ENCODE results near the gene FUT6.

Gene FUT6

GRCh38 chr19:5829567-5830310 lies 9.8 kb downstream of the FUT6 start:
- TF ChIP-seq, protein P1, sequence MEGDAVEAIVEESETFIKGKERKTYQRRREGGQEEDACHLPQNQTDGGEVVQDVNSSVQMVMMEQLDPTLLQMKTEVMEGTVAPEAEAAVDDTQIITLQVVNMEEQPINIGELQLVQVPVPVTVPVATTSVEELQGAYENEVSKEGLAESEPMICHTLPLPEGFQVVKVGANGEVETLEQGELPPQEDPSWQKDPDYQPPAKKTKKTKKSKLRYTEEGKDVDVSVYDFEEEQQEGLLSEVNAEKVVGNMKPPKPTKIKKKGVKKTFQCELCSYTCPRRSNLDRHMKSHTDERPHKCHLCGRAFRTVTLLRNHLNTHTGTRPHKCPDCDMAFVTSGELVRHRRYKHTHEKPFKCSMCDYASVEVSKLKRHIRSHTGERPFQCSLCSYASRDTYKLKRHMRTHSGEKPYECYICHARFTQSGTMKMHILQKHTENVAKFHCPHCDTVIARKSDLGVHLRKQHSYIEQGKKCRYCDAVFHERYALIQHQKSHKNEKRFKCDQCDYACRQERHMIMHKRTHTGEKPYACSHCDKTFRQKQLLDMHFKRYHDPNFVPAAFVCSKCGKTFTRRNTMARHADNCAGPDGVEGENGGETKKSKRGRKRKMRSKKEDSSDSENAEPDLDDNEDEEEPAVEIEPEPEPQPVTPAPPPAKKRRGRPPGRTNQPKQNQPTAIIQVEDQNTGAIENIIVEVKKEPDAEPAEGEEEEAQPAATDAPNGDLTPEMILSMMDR (IDR thresholded peaks at IDR 0.05) = no peak
- Histone ChIP-seq H3K27me3 (peaks cover 32% of the 10 kb centered on the region), H3K36me3 (no peaks in the 10 kb centered on the region), H3K4me1 (ENCODE audit: control insufficient read depth in 1 of 2, insufficient read depth in 1 of 2, low read depth in 1 of 2, low read length in 1 of 2) (peaks cover 21 to 23% of the 10 kb centered on the region in 2 experiments), H3K9me3 (no peaks in the 10 kb centered on the region), H3K27ac (no peak overlapping the region), H3K4me3 (ENCODE audit: low read depth in 1 of 2, low read length in 1 of 2) (no peak overlapping the region)

- TF ChIP-seq, protein P1 (IDR thresholded peaks at IDR 0.05) = no peak
- Histone ChIP-seq H3K4me3 (ENCODE audit: low read depth in 1 of 2, low read length in 1 of 2) (peak overlapping the region; percentile 73 to 83), H3K9me3 (no peaks in the 10 kb centered on the region), H3K27me3 (peaks cover 32% of the 10 kb centered on the region), H3K4me1 (ENCODE audit: control insufficient read depth in 1 of 2, insufficient read depth in 1 of 2, low read depth in 1 of 2, low read length in 1 of 2) (peaks cover 21 to 23% of the 10 kb centered on the region in 2 experiments), H3K27ac (peak overlapping the region; percentile 83), H3K36me3 (no peaks in the 10 kb centered on the region)
These were observed 10.6 kb downstream of the FUT6 start for GRCh38 chr19:5828661-5829566.

DNA sequence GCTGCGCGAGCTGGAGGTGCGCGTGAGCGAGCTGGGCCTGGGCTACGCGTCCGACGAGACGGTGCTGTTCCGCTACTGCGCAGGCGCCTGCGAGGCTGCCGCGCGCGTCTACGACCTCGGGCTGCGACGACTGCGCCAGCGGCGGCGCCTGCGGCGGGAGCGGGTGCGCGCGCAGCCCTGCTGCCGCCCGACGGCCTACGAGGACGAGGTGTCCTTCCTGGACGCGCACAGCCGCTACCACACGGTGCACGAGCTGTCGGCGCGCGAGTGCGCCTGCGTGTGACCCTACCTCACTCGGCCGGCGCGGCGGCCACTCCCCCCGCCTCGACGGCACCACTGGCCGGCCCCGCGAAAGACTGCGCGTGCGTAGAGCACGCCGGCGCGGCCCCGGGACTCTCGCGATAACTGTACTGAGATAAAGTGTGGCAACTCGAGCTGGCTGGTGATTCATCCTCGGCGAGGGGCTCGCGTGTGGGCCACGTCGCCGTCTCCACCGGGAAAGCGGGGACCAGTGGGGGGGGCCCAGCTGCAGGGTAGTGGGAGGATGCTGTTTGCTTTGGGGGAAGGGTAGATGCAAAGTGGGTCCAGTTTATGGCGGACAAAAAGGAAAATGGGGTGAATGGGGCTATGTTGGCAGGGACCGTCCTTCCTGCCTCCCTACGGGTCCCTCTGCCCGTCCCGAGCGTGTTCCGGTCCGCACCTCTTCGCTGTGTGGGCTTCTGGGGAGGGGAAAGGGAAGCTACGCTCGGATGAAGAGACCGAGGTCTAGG lies 11.4 kb downstream of the FUT6 start:
- H3K4me3 ChIP-seq (ENCODE audit: low read depth in 1 of 2, low read length in 1 of 2) = peak overlapping the region; percentile 73 to 83
- no peaks in the 10 kb centered on the region for H3K36me3 ChIP-seq
- peaks cover 37% of the 10 kb centered on the region for H3K27me3 ChIP-seq
- TF ChIP-seq, protein P1 (IDR thresholded peaks at IDR 0.05) = no peak
- peak overlapping the region; percentile 83 for H3K27ac ChIP-seq
- H3K4me1 ChIP-seq (ENCODE audit: control insufficient read depth in 1 of 2, insufficient read depth in 1 of 2, low read depth in 1 of 2, low read length in 1 of 2) = peaks cover 21 to 23% of the 10 kb centered on the region in 2 experiments
- no peaks in the 10 kb centered on the region for H3K9me3 ChIP-seq

- Histone ChIP-seq H3K4me3 (ENCODE audit: low read depth in 1 of 2, low read length in 1 of 2) (peak overlapping the region; percentile 73 to 83), H3K9me3 (no peaks in the 10 kb centered on the region), H3K4me1 (ENCODE audit: control insufficient read depth in 1 of 2, insufficient read depth in 1 of 2, low read depth in 1 of 2, low read length in 1 of 2) (peaks cover 21 to 23% of the 10 kb centered on the region in 2 experiments), H3K27ac (peak overlapping the region; percentile 83), H3K27me3 (peaks cover 37% of the 10 kb centered on the region), H3K36me3 (no peaks in the 10 kb centered on the region)
- TF ChIP-seq, protein P1 (IDR thresholded peaks at IDR 0.05) = no peak
These were observed 12.1 kb downstream of the FUT6 start for GRCh38 chr19:5827342-5827890.

All from neutrophil (primary cell).